Inferior parietal cortex (tissue), 1 donor: ENCODE results near the gene FYCO1.
A peak's percentile ranks its signal among the peaks of the same experiment; 100 is the strongest.

Source experiments
- DNase-seq: peaks from one replicate; pipeline ENCODE4 v3.0.0-alpha.2; 2016; ENCODE audit errors: extremely low spot score

Gene FYCO1

GRCh38 chr3:45915518-45916231 lies 79.9 kb downstream of the FYCO1 start:
- DNase-seq = peak; percentile 30

DNA sequence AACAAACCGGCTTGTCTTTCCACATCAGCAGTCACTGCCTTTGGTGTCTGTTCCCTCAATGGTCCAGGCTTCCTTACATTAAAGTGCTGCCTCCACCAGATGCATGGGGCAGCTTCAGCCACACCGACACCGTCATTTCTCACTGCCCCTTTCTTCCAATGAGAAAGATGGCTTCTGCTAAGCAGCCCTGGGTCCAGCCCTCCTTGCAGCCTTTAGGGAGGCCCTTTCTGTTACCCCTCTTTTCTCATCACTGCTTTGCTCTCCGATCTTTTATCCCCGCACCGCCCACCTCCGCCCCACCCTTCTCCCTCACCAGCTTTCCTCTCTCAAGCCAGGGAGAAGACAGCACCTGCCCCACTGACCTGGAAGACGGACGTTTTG lies 80.6 kb downstream of the FYCO1 start:
- DNase-seq = no peak

DNA sequence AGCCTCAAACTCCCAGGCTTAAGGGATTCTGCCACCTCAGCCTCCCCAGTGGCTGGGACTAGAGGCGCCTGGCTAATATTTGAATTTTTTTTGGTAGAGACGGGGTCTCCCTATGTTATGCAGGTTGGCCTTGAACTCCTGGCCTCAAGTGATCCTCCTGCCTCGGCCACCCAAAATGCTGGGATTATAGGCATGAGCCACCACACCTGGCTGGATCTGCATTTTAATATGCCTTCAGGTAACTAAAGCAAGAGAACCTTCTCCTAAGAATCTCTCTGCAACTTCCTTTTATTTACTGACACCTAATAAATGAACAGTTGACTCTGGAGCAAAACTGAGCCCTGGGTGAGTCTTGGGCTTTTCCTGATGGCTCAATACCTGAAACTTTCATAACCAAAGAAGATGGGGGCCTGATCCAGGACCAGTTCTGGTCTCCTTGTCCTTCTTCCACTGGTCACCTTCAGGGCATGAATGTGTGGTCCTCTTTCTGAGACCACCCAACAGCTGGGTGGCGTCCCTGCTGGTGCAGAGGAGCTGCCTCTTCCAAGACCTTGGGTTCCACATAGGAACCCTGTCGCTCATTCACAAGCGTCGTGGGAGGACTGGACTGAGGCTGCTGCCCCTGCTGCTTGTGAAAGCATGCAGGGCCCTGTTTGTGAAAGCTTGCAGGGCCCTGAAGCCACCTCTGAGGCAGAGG lies 81.1 kb downstream of the FYCO1 start:
- no peak for DNase-seq

GRCh38 chr3:45912435-45912834 lies 83.2 kb downstream of the FYCO1 start:
- no peak for DNase-seq

DNA sequence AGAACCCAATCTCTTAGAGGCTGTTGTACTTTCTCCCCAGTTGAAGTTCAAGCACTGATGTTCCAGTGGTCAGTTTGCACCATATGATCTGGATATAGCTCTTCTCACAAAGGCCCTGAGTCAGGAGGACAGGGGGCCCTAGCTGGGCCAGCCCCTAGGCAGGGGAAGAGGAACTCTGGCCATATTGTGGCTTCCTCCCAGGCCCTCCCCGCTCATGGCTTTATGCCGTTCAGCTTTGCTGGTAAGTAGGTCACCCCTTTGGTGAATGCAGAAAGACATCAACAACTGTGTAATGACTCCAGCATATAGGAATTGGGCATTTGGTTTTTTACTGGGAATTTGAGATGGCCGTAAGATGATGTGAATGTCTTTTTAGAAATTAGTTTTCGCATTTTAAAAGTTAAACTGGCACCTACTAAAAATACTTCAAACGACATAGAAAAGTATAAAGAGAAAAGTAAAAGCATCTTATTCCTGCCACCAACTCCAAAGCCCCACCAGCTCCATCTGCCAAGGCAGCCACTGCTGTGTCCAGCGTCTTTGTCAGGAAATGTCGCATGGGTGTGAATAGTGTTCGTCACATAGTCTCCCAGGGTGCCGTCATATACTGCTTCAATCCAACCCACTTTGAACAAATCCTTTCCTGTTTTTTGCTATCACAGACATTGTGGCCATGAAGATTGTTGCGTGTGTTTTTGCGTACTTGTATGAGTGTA lies 84.0 kb downstream of the FYCO1 start:
- DNase-seq = no peak

GRCh38 chr3:45910892-45911291 lies 84.7 kb downstream of the FYCO1 start:
- DNase-seq = no peak

DNA sequence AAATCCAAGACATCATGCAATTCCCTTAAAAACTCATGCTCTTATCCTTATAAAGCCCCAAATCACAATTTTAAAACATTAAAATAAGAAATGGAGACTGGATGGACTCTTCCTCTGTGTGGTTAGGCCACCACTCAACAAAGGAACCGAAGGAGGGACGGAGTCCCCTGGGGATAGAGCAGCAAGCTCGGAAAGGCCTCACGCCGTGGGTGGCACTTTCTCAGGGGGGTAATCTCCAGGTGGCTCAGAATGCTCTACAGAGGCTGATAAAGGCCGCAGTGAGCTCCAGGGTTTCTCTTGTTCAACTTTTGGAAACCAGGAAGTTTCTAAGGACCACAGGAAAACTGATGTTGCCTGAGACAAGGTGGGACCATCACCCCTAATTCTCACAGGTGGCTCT lies 86.1 kb downstream of the FYCO1 start:
- DNase-seq = no peak

DNA sequence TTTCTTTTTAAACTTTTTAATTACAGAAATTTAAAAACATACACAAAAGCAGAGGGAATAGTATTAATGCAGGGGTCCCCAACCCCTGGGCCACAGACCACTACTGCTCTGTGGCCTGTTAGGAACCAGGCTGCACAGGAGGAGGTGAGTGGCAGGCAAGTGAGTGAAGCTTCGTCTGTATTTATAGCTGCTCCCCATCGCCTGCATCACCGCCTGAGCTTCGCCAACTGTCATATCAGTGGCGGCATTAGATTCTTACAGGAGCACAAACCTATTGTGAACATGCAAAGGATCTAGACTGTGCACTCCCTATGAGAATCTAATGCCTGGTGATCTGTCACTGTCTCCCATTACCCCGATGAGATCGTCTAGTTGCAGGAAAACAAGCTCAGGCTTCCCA lies 86.9 kb downstream of the FYCO1 start:
- no peak for DNase-seq

- no peak for DNase-seq
These were observed 87.6 kb downstream of the FYCO1 start for GRCh38 chr3:45907769-45908705.

DNA sequence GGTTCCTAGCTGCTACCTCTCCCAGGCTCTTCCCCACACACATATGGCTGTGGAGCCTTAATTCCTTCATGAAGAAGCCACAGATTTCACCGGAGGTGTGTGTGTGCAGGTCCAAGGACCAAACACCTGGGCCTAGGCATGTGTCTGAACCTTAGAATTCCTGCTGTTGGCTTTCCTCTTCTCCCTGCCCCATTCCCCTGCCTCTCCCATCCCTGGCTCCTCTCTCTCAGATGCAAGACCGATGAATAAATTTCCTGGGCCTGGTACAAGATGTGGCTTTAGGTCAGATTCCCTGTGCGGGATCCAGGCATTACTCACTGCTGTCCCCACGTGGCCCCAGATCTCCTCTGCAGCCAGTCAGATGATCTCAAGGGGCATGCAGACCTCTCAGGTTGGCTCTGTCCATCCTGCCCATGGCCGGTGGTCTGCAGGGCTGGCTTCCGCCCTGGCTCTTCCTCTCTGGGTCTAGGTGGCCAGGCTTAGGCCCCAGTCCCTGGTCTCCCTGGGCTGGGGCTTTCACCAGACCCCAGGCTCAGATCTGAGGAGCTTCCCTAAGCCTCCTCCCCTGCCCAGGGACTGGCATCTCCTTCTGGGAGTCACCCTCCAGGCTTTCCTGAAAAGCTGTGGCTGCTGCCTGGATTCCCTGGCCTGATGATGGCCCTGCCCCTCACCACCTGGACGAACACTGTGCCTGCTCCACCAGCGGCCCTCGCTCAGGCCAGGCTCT lies 88.8 kb downstream of the FYCO1 start:
- DNase-seq = no peak

DNA sequence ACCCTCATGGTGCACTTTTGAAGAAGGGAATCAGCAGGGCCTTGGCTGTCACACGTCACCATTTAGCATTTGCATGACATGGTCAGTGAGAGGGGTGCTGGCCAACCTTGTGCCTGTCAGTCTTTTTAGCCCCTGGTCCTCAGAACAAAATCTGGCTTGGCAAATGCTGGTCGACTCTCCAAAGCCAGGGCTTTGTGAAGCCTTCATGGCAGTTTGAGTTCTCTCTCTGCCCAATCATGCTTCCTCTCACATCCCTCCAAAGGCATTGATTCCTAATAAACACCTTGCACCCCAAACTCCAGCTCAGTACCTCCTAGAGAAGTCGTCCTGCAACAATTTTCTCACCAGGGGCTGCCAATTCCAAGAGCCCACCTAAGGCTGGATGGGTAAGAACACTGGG lies 89.9 kb downstream of the FYCO1 start:
- no peak for DNase-seq

DNA sequence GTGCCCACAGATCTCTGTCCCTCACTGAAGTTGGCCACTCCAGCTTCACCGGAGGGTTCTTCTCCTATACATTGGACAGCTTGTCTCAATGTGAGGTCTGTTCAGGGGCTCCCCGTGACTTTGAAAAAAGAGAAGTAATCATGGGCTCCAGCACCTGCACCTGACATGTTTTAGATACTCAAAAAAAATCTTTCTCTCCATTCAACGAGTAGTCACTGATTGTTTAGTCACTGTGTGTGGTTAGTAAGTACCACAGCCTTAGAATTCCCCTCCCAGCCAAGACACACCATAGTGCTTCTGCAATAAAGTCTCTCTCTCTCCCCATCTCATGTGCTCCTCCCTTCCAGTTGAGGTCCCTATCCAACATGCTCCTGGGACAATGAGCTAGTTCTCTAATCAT lies 90.7 kb downstream of the FYCO1 start:
- DNase-seq = no peak

DNA sequence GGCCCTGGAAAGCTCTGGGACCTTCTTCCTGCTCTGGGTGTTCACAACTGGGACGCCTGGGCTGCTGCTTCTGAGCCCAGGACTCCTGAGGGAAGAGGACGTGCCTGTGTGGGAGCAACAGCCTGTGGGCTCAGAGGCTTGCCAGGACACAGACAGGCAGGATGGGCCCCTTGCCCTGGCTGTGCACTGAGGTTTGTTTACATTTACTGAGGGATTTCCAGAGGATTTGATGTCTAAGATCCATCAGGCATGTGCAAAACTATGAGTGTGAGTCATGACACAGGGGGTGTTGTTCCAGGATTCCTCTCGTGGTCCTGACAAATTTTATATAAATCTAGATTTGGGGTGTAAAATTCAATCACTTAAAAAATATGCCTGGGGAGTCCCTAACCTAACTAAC lies 98.7 kb downstream of the FYCO1 start:
- no peak for DNase-seq

GRCh38 chr3:45895686-45896468 lies 99.7 kb downstream of the FYCO1 start:
- no peak for DNase-seq

DNA sequence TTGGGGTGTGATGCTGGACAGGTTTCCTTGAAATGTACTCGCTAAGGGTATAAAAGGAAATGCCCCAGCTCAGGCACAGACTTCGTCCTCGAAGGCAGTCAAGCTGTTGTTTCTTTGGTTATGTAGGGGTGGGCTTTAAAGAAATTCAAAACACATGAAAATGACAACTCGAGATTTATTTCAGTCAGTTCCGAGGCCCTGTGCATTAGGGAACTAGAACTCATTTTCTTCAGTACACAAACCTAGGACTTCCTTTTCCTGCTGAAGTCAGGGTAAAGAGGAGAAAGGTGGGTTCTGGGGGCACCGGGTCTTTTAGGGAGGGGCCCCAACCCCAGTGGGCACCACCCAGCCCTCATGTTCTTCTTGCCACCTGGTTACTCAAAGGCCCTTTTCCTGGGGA lies 101.6 kb downstream of the FYCO1 start:
- no peak for DNase-seq

DNA sequence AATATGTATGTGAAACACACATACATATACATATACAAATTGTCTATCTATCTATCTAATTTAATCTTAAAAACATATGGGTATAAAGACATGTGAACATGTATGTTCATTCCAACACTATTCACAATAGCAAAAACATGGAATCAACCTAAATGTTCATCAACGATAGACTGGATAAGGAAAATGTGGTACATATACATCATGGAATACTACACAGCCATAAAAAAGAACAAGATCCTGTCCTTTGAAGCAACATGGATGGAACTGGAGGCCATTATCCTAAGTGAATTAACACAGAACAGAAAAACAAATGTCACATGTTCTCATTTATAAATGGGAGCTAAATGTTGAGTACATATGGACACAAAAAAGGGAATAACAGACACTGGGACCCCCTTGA lies 103.5 kb downstream of the FYCO1 start:
- DNase-seq = no peak

- DNase-seq = no peak
These were observed 105.2 kb downstream of the FYCO1 start for GRCh38 chr3:45890405-45890804.

DNA sequence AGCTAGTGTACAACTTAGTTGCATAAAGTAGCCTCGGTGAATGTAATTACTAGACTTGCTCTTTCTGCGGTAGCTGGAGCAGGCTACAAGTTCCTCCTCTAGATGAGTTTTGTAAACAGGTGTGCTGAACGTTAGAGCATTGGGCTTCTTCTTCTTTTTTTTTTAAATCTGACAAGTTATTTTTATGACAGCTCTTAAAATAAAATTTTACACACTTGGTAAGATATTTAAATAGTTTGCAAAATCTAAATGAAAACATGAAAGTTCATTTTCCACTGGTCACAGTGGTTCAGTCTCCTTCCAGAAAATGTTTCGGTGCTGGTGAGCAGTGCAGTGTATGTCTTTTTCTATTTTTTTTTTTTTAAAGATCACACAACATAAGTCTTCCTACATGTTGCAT lies 106.3 kb downstream of the FYCO1 start:
- no peak for DNase-seq

- DNase-seq = no peak
These were observed 107.7 kb downstream of the FYCO1 start for GRCh38 chr3:45887759-45888511.

GRCh38 chr3:45887285-45887684 lies 108.3 kb downstream of the FYCO1 start:
- DNase-seq = no peak
